Stimulated activated CD4-positive, alpha-beta T cell treated with anti-CD3 and anti-CD28 coated beads, Interleukin-1b, Interleukin-23, amount 100 ng/mL, for 48 hours (primary cell): Measurements from ENCODE around the gene FIGLA.
"Not testable (repeated sequence)": the region's sequence is repeated elsewhere in the genome, so short reads cannot be mapped to it uniquely, and the experiment has no call there.

Source experiments
- DNase-seq: peaks from one replicate; pipeline ENCODE4 v3.0.0-alpha.2; 2020

The FIGLA gene

DNA sequence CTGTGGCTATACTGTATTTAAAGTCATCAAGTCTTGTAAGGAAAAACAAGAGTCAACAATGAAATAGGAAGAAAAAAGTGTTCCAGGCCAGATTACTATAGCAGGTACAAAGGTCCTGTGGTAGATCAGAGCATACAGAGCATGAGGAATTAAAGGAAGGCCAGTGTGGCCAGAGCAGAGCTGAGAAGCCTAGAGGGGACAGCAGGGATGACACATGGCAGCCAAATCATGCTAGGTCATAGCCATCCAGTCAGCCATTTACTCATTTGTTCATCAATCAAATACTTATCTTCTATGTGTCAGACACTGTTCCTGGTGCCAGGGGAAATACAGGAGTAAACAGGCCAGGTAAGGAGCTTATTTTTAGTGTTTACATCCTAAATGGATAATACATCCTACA, 46.8 kb downstream of the FIGLA start:
- DNase-seq = no peak

GRCh38 chr2:70743068-70743467, 47.4 kb downstream of the FIGLA start:
- no peak for DNase-seq

DNA sequence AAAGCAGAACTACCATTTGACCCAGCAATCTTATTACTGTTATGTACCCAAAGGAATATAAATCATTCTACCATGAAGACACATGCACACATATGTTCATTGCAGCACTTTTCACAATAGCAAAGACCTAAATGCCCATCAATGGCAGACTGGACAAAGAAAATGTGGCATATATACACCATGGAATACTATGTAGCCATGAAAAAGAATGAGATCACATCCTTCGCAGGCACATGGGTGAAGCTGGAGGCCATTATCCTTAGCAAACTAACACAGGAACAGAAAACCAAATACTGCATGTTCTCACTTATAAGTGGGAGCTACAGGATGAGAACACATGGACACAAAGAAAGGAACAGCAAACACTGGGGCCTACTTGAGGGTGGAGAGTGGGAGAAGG, 51.0 kb downstream of the FIGLA start:
- DNase-seq = not testable (repeated sequence)

DNA sequence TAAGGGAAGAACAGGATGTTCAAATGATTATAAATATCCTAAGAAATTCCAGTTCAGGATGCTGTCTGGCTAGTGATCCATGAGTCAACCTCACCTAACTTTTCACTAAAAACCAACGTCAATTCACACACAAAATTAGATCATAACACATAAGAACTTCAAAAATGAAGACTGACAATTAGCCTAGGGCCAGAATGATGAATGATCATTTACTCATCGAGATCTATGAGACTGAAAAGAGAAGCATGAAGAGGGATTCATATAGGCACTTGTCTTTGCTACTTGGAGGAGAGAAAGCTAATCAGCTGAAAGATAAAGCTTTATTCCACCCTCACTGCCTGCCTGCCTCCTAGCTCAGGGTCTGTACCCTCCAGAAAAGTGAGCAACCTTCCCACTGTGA, 52.3 kb downstream of the FIGLA start:
- no peak for DNase-seq

- DNase-seq = no peak
These were observed 55.4 kb downstream of the FIGLA start for GRCh38 chr2:70735071-70735470.

GRCh38 chr2:70733646-70734180, 56.7 kb downstream of the FIGLA start:
- DNase-seq = no peak

DNA sequence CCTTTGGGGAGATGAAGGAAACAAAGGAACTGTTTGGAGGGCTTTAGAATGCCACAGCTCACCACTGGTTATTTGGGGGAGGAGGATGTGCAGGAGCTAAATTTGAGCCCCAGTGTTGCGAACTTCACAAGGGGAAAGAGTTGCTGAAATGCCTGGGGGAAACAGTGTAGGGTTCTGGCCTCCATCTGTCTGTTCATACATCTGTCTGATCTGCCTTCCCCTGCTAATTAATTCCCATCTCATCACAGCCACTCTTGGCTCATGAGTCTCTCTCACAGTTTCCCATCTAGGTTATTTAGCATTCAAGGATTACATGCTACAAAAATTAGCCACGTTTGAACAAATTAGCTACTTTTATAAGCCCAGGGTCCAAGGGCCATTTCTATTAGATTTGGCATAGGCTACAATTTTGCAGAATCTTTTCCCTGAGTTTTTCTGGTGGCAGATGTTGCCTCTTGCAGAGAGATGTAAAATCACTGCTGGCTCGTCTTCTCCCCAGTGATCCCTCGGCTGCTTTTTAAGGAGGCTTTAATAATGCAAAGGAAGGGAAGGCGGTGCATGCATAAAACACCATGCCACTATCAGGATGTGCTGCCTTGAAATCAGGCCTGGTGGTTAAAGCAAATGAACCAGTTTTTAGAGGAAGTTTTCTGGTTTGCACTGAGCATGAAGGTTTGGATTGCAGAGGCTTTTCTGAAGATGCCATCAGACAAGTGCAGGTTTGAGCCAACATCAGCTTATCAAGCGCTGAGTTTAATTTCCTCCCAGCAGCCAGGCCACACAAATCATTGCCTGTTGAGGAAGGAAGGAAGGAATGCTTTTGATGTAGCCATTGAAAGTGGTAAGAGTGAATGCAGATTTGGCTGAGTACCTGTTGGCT, 57.4 kb downstream of the FIGLA start:
- no peak for DNase-seq

- DNase-seq = no peak
These were observed 59.7 kb downstream of the FIGLA start for GRCh38 chr2:70730730-70731129.

GRCh38 chr2:70729647-70730046, 60.8 kb downstream of the FIGLA start:
- no peak for DNase-seq

GRCh38 chr2:70728128-70728527, 62.3 kb downstream of the FIGLA start:
- no peak for DNase-seq
